Measurements from ENCODE around the gene SMPDL3A.

SMPDL3A gene

DNA sequence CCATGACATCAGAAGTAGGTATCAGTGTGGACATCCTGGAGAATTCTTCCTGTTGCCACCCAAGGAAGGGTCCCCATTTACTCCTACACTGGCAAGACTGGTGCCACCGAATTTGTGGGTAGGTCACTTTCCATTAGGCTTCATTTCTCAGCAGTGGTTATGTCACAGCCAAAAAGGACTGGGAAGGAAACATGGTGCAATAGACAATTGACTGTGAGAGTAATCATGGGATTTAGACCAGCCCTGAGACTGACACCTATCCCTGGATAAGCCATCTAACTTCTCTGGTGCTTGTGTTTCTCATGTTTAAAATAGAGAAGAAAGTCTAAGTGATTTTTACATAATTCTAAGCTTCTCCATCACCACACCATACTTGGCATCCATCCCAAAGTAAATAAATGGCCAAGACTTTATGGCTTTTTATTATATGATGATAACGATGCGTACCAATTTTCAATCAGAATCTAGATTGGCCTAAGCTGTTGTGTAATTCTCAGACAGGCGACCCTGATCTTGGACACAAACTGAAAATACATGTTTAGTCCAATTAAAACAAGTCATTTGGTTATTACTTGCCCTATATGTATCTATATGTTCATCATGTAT lies 10.2 kb downstream of the SMPDL3A start:
- intact Hi-C loops (cut with DNase I; ENCODE audit: low total_unique reads): no loop called here
- H3K27ac ChIP-seq: no peak overlapping the region
- H3K4me1 ChIP-seq: no peaks in the 10 kb centered on the region
- H3K36me3 ChIP-seq: peaks cover 0 to 13% (median 0%) of the 10 kb centered on the region in 3 donors
- H3K9me3 ChIP-seq: no peaks in the 10 kb centered on the region
- no peaks in the 10 kb centered on the region for H3K27me3 ChIP-seq
- no peak for DNase-seq
- no peak overlapping the region for H3K4me3 ChIP-seq
- TF ChIP-seq, protein P1, sequence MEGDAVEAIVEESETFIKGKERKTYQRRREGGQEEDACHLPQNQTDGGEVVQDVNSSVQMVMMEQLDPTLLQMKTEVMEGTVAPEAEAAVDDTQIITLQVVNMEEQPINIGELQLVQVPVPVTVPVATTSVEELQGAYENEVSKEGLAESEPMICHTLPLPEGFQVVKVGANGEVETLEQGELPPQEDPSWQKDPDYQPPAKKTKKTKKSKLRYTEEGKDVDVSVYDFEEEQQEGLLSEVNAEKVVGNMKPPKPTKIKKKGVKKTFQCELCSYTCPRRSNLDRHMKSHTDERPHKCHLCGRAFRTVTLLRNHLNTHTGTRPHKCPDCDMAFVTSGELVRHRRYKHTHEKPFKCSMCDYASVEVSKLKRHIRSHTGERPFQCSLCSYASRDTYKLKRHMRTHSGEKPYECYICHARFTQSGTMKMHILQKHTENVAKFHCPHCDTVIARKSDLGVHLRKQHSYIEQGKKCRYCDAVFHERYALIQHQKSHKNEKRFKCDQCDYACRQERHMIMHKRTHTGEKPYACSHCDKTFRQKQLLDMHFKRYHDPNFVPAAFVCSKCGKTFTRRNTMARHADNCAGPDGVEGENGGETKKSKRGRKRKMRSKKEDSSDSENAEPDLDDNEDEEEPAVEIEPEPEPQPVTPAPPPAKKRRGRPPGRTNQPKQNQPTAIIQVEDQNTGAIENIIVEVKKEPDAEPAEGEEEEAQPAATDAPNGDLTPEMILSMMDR (IDR thresholded peaks at IDR 0.05): no peak

DNA sequence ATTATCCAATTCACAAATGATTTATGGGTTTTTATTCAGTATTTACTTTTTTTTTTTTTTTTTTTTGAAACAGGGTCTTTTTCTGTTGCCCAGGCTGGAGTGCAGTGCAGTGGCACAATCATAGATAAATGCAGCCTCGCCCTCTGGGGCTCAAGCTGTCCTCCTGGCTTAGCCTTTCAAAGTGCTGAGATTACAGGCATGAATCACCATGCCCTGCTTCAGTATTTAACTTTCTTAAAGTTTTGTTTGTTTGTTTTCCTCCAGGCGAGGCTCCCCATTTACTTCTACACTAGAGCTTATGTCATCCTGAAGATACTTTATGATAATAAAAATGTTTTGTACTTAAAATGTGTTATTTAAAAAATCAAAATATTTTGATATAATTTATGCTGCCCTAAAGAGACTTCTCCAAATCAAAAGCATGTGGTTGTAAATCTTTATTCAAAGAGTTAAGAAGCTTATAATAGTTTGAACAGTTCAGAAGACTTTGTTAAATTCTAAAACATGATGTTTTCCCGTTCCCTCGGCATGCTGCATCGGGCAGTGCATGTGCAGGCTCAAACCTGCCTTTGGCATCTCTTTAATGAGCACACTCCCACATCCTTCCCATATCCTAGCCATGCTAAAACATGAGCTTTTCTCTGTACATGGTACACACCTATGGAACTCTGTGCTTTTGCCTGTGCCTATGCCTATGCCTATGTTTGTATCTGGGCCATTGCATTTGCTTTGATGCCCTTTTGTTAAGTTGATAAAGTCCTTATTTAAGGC lies 11.0 kb downstream of the SMPDL3A start:
- DNase-seq: no peak
- Histone ChIP-seq H3K4me3 (no peak overlapping the region), H3K27me3 (no peaks in the 10 kb centered on the region), H3K4me1 (no peaks in the 10 kb centered on the region), H3K27ac (no peak overlapping the region), H3K36me3 (peaks cover 0 to 13% (median 0%) of the 10 kb centered on the region in 3 donors), H3K9me3 (no peaks in the 10 kb centered on the region)
- intact Hi-C loops (cut with DNase I; ENCODE audit: low total_unique reads): no loop called here
- TF ChIP-seq, protein P1 (IDR thresholded peaks at IDR 0.05): no peak

DNA sequence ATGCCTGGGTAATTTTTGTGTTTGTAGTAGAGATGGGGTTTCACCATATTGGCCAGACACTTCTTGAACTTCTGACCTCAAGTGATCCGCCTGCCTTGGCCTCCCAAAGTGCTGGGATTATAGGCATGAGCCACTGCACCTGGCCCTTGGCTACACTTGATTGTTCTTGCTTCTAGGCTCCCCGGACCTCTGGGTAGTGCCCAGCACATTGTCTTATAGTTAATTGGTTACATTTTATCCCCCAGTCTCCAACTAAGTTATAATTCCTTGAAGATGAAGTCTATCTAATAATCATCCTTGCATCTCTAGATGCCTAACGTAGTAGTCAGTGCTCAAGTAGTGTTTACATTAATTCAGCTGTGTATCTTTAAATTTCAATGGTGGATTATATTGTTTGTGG lies 11.8 kb downstream of the SMPDL3A start:
- H3K27me3 ChIP-seq: no peaks in the 10 kb centered on the region
- H3K36me3 ChIP-seq: peaks cover 0 to 16% (median 0%) of the 10 kb centered on the region in 3 donors
- TF ChIP-seq, protein P1 (IDR thresholded peaks at IDR 0.05): no peak
- no peak for DNase-seq
- no peak overlapping the region for H3K27ac ChIP-seq
- H3K4me1 ChIP-seq: no peaks in the 10 kb centered on the region
- no peaks in the 10 kb centered on the region for H3K9me3 ChIP-seq
- H3K4me3 ChIP-seq: no peak overlapping the region
- intact Hi-C loops (cut with DNase I; ENCODE audit: low total_unique reads): no loop called here

DNA sequence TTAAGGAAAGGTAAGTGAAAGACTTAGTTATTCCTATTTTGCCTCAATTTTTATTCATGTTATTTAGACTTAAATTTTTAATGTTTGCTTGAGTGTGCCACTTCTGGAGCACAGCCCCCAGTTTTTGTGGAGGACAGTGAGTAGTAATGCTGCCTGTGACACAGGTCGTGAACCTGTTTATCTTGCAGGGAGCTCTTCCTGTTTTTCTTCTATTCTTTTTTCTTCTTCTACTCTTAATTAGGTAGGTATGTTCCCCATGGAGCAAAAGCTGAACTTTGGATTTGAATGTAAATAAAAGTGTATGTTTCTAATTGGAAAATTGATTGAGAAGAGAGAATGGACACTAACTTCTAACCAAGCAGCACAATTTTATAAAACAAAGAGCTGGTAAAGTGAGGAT lies 12.3 kb downstream of the SMPDL3A start:
- Histone ChIP-seq H3K27me3 (no peaks in the 10 kb centered on the region), H3K27ac (no peak overlapping the region), H3K4me3 (no peak overlapping the region), H3K4me1 (no peaks in the 10 kb centered on the region), H3K36me3 (peaks cover 0 to 16% (median 0%) of the 10 kb centered on the region in 3 donors), H3K9me3 (no peaks in the 10 kb centered on the region)
- DNase-seq: no peak
- TF ChIP-seq, protein P1 (IDR thresholded peaks at IDR 0.05): no peak
- intact Hi-C loops (cut with DNase I; ENCODE audit: low total_unique reads): no loop called here

DNA sequence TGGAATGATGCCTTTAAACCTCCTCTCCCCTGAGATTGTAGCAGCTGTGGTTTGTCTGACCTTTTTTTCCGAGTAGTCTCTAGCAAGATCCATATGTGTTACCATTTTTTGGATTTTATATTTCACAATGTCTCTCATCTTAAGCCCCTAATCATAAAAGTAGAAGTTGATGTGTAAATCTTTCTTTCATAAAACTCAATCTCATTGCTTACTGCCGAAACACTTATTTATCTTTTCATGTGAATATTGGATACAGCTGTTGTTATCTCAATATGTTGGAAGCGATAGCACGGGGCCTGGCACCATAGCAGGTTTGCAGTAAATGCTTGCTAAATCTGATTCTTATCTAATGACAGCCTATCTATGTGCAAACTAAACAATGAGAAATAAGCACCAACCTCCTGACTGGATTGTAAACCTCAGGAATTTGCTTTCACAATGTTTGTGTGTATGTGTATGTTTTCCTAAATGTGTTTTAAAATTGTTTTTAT lies 14.2 kb downstream of the SMPDL3A start:
- no peaks in the 10 kb centered on the region for H3K9me3 ChIP-seq
- no peak overlapping the region for H3K4me3 ChIP-seq
- TF ChIP-seq, protein P1 (IDR thresholded peaks at IDR 0.05): no peak
- H3K36me3 ChIP-seq: peaks cover 0 to 6% (median 0%) of the 10 kb centered on the region in 3 donors
- intact Hi-C loops (cut with DNase I; ENCODE audit: low total_unique reads): no loop called here
- no peaks in the 10 kb centered on the region for H3K4me1 ChIP-seq
- H3K27ac ChIP-seq: no peak overlapping the region
- no peak for DNase-seq
- H3K27me3 ChIP-seq: no peaks in the 10 kb centered on the region

Measured in tibial artery (tissue), 4 donors.